H1 (cell line): ENCODE measurements around the gene ZBTB11. TPM values are rescaled to one million over a fixed set of nuclear protein-coding genes. Genes with fewer than 3 reads are reported as not detected.

ENCODE experiments used
- CTCF ChIA-PET: fragments of 300-600 bp; sonication (Branson Sonifier 250); formaldehyde crosslinking; loops from one replicate; lab custom pipeline; 2021; ENCODE audit not compliant: partially characterized antibody; lab: Charles Lee
- POLR2A ChIA-PET: fragments of 300-600 bp; sonication (Branson Sonifier 250); formaldehyde crosslinking; loops from one replicate; lab custom pipeline; 2021; ENCODE audit warnings: inconsistent platforms; ENCODE audit not compliant: partially characterized antibody; lab: Charles Lee
- DNase-seq, 2 experiments: peaks; one replicate each; pipeline versions ENCODE4 v3.0.0 to v3.0.0-alpha.2; 2010 to 2022; ENCODE audit warnings: low spot score in 2 of 2, low read depth in 1 of 2, mixed read lengths in 1 of 2
- FAIRE-seq: peaks from 2 replicates; lab custom pipeline; 2011; peaks lifted over from hg19 to GRCh38; lab: Jason Lieb, UNC
- H2AFZ ChIP-seq: 2 replicates; pipeline ENCODE4 v1.8.1; 2012; ENCODE audit warnings: low read length, inconsistent platforms
- H2AK5ac ChIP-seq: 2 replicates; pipeline ENCODE4 v1.6.1; 2013; ENCODE audit warnings: low read depth, low read length
- H2BK120ac ChIP-seq: replicated peaks from 2 replicates; pipeline ENCODE3; 2013; ENCODE audit warnings: low read depth, low read length, inconsistent platforms
- H2BK12ac ChIP-seq: 2 replicates; pipeline ENCODE4 v1.6.1; 2013; ENCODE audit warnings: low read depth, low read length
- H2BK15ac ChIP-seq: 2 replicates; pipeline ENCODE4 v1.6.1; 2013; ENCODE audit warnings: low read length
- H2BK20ac ChIP-seq: 2 replicates; pipeline ENCODE4 v1.6.1; 2013; ENCODE audit warnings: low read length
- H2BK5ac ChIP-seq: 2 replicates; pipeline ENCODE4 v1.6.1; 2013; ENCODE audit warnings: low read depth, low read length
- H3K14ac ChIP-seq: 2 replicates; pipeline ENCODE4 v1.6.1; 2013; ENCODE audit warnings: inconsistent platforms; ENCODE audit not compliant: insufficient read length
- H3K18ac ChIP-seq: 2 replicates; pipeline ENCODE4 v1.6.1; 2013; ENCODE audit warnings: low read length; ENCODE audit errors: extremely low read depth
- H3K23ac ChIP-seq: 2 replicates; pipeline ENCODE4 v1.6.1; 2013; ENCODE audit warnings: inconsistent platforms; ENCODE audit not compliant: insufficient read length
- H3K23me2 ChIP-seq: 2 replicates; pipeline ENCODE4 v1.6.1; 2013; ENCODE audit warnings: low read depth, low read length
- H3K27ac ChIP-seq: 2 replicates; pipeline ENCODE4 v1.6.1; 2011; ENCODE audit warnings: low read depth, low read length, inconsistent platforms
- H3K27me3 ChIP-seq, 4 experiments: replicated peaks in 1 of 4; 1 replicate in 1 of 4; 2 replicates in 3 of 4; pipeline versions ENCODE4 v1.6.1 to v1.8.1; 2011 to 2013; ENCODE audit warnings: low read length in 3 of 4, mild to moderate bottlenecking in 3 of 4, inconsistent platforms in 2 of 4, mixed read lengths in 2 of 4, moderate library complexity in 1 of 4; ENCODE audit not compliant: control insufficient read depth in 3 of 4, insufficient read depth in 3 of 4; ENCODE audit errors: extremely low read depth in 1 of 4
- H3K36me3 ChIP-seq, 4 experiments: 2 replicates each; pipeline versions ENCODE4 v1.6.1 to v1.8.1; 2011 to 2013; ENCODE audit warnings: mild to moderate bottlenecking in 4 of 4, low read length in 3 of 4, moderate library complexity in 2 of 4, control low read depth in 1 of 4, inconsistent platforms in 1 of 4; ENCODE audit not compliant: insufficient read depth in 4 of 4, control insufficient read depth in 2 of 4
- H3K4ac ChIP-seq: replicated peaks from 2 replicates; pipeline ENCODE3; 2013; ENCODE audit warnings: low read length, low read depth, mixed read lengths, inconsistent platforms; ENCODE audit not compliant: insufficient read length
- H3K4me1 ChIP-seq, 4 experiments: replicated peaks in 1 of 4; 1 replicate in 1 of 4; 2 replicates in 3 of 4; pipeline versions ENCODE4 v1.6.1 to v1.8.1; 2011 to 2013; ENCODE audit warnings: low read length in 3 of 4, inconsistent platforms in 2 of 4, mixed read lengths in 1 of 4; ENCODE audit not compliant: insufficient read depth in 4 of 4, control insufficient read depth in 3 of 4
- H3K4me2 ChIP-seq, 2 experiments: 2 replicates each; pipeline versions ENCODE4 v1.6.1 to v1.8.1; 2011 to 2013; ENCODE audit warnings: low read depth in 2 of 2, low read length in 2 of 2, control low read depth in 1 of 2, inconsistent platforms in 1 of 2, mild to moderate bottlenecking in 1 of 2; ENCODE audit not compliant: insufficient read depth in 1 of 2
- H3K4me3 ChIP-seq, 4 experiments: fragments of 200-600, 300-600 bp in 1 of 4; sonication (generic), shearing (Covaris generic), sonication (Bioruptor Twin) in 1 of 4; 2 replicates each; pipeline versions ENCODE4 v1.5.1 to v1.8.1; 2011 to 2016; ENCODE audit warnings: low read length in 4 of 4, low read depth in 3 of 4, control low read depth in 2 of 4, inconsistent platforms in 2 of 4, mild to moderate bottlenecking in 2 of 4, mixed read lengths in 1 of 4, moderate library complexity in 1 of 4; ENCODE audit not compliant: insufficient read depth in 2 of 4; ENCODE audit errors: extremely low read depth in 1 of 4
- H3K56ac ChIP-seq: replicated peaks from 2 replicates; pipeline ENCODE3; 2013; ENCODE audit warnings: low read depth, mild to moderate bottlenecking, mixed read lengths, low read length, inconsistent platforms; ENCODE audit not compliant: insufficient read length
- H3K79me1 ChIP-seq: 2 replicates; pipeline ENCODE4 v1.6.1; 2013; ENCODE audit warnings: low read depth, low read length, control low read depth
- H3K79me2 ChIP-seq, 2 experiments: 2 replicates each; pipeline versions ENCODE4 v1.6.1 to v1.8.1; 2012 to 2013; ENCODE audit warnings: low read length in 2 of 2, mild to moderate bottlenecking in 2 of 2, inconsistent platforms in 1 of 2; ENCODE audit not compliant: insufficient read depth in 2 of 2, control insufficient read depth in 1 of 2
- H3K9ac ChIP-seq, 4 experiments: replicated peaks in 1 of 4; 1 replicate in 1 of 4; 2 replicates in 3 of 4; pipeline versions ENCODE4 v1.6.1 to v1.8.1; 2011 to 2013; ENCODE audit warnings: low read depth in 3 of 4, low read length in 3 of 4, control low read depth in 2 of 4, mild to moderate bottlenecking in 2 of 4, moderate library complexity in 2 of 4, inconsistent platforms in 1 of 4; ENCODE audit errors: extremely low read depth in 1 of 4
- H3K9me3 ChIP-seq, 2 experiments: 2 replicates each; pipeline versions ENCODE4 v1.6.1 to v1.8.1; 2012 to 2013; ENCODE audit warnings: mild to moderate bottlenecking in 2 of 2, moderate library complexity in 2 of 2, control low read depth in 1 of 2, inconsistent platforms in 1 of 2, low read depth in 1 of 2, low read length in 1 of 2, mixed read lengths in 1 of 2; ENCODE audit not compliant: insufficient read depth in 2 of 2
- H4K20me1 ChIP-seq, 2 experiments: replicated peaks in 1 of 2; 2 replicates each; pipeline versions ENCODE3 to v1.8.1; 2011 to 2013; ENCODE audit warnings: inconsistent platforms in 2 of 2, low read length in 2 of 2, mild to moderate bottlenecking in 1 of 2; ENCODE audit not compliant: insufficient read depth in 2 of 2, control insufficient read depth in 1 of 2
- H4K5ac ChIP-seq: 2 replicates; pipeline ENCODE4 v1.6.1; 2013; ENCODE audit warnings: low read length, low read depth, mixed read lengths, inconsistent platforms; ENCODE audit not compliant: insufficient read length
- H4K8ac ChIP-seq: 2 replicates; pipeline ENCODE4 v1.8.0; 2013; ENCODE audit warnings: mild to moderate bottlenecking, moderate library complexity, low read length, inconsistent platforms; ENCODE audit not compliant: insufficient read depth; ENCODE audit errors: extremely low read depth
- H4K91ac ChIP-seq: replicated peaks from 2 replicates; pipeline ENCODE3; 2013; ENCODE audit warnings: low read length, mixed read lengths, inconsistent platforms; ENCODE audit not compliant: insufficient read length
- BRCA1 ChIP-seq: IDR thresholded peaks from 2 replicates; pipeline ENCODE4 v1.6.1; 2012; ENCODE audit warnings: low read depth, low read length, improper control_type of control experiment
- CREB1 ChIP-seq: IDR thresholded peaks from 2 replicates; pipeline ENCODE4 v1.6.1; 2012; ENCODE audit warnings: inconsistent platforms
- GTF2F1 ChIP-seq: IDR thresholded peaks from 2 replicates; pipeline ENCODE4 v1.6.1; 2012; ENCODE audit warnings: low read depth, low read length, improper control_type of control experiment, borderline replicate concordance
- HDAC2 ChIP-seq, 2 experiments: fragments of 300-600 bp in 1 of 2; sonication (generic) in 1 of 2; IDR thresholded peaks; 2 replicates each; pipeline ENCODE4 v1.6.1; 2011 to 2012; ENCODE audit warnings: low read depth in 2 of 2, low read length in 2 of 2, mild to moderate bottlenecking in 2 of 2, moderate library complexity in 2 of 2, borderline replicate concordance in 1 of 2, inconsistent platforms in 1 of 2
- MAFK ChIP-seq: IDR thresholded peaks from 2 replicates; pipeline ENCODE4 v1.6.1; 2012; ENCODE audit warnings: low read depth, mild to moderate bottlenecking, improper control_type of control experiment, low read length
- POLR2AphosphoS5 ChIP-seq: IDR thresholded peaks from 2 replicates; pipeline ENCODE4 v1.6.1; 2011; ENCODE audit warnings: low read depth, low read length
- SP1 ChIP-seq: IDR thresholded peaks from 2 replicates; pipeline ENCODE4 v1.6.1; 2011; ENCODE audit warnings: low read depth, low read length
- SP4 ChIP-seq: IDR thresholded peaks from 2 replicates; pipeline ENCODE4 v1.6.1; 2012; ENCODE audit warnings: low read length, inconsistent platforms
- WGBS, 2 experiments: shearing (Covaris generic) in 1 of 2; methylation state at CpG; one replicate each; pipeline versions ENCODE4 v1.1.6 to v1.1.7; 2013 to 2015; ENCODE audit warnings: low lambda C conversion rate in 2 of 2, mixed read lengths in 2 of 2, inconsistent platforms in 1 of 2, low coverage in 1 of 2, missing lambda C conversion rate in 1 of 2; ENCODE audit not compliant: insufficient replicate concordance in 2 of 2, insufficient coverage in 1 of 2, insufficient read length in 1 of 2; ENCODE audit errors: extremely low coverage in 1 of 2, missing lambda C conversion rate in 1 of 2; 5-methylcytosine and 5-hydroxymethylcytosine counted together
- polyA plus RNA-seq, 7 experiments: library from polyadenylated mRNA; depleted of rRNA in 3 of 7; stranded (reverse) in 5 of 7; unstranded in 2 of 7; fragments of >200 nt in 5 of 7; fragments of 200-250 nt in 2 of 7; gene quantifications; 1 replicate in 5 of 7; 2 replicates in 1 of 7; 4 replicates in 1 of 7; pipeline versions ENCODE4 v1.2.1 to v1.2.3, GENCODE V29; 2011 to 2013; ENCODE audit warnings: missing spikeins in 2 of 7, mixed read lengths in 2 of 7
- total RNA-seq: library from RNA; stranded (reverse); fragmentation: NEBNext Ultra II Directional; extraction: Animal tissue kit (Norgen Biotek cat#: 25700); gene quantifications from 2 replicates; pipeline ENCODE4 v1.2.1, GENCODE V29; 2021

ZBTB11 gene
- total and polyA plus RNA-seq, 2 of the 8 experiments (the other 6 are each of a cell fraction or from before 2014, with no cell fraction given), result 3.0 to 14.0 TPM

GRCh38 chr3:101642441-101642840, 34.5 kb downstream of the ZBTB11 start:
- FAIRE-seq, result no peak

More at GRCh38 chr3:101642441-101642840, 34.5 kb downstream of the ZBTB11 start:
- peaks cover 0 to 15% (median 4%) of the 10 kb centered on the region in 4 experiments; a peak in 6 of 7 replicates for H3K4me1 ChIP-seq
- no peak overlapping the region for H4K91ac ChIP-seq
- POLR2A ChIA-PET, result interaction anchor here (1.7 kb wide), 1 partner anchor 35 kb away, joined by 5 read pairs; the partner anchor contains the start of gene ZBTB11
- no peaks in the 10 kb centered on the region for H3K36me3 ChIP-seq
- no peaks in the 10 kb centered on the region; the same call in 1 of the 2 replicates for H3K23me2 ChIP-seq
- no peak overlapping the region for H2BK20ac ChIP-seq
- H2BK5ac ChIP-seq, result no peak overlapping the region
- no peak overlapping the region for H4K5ac ChIP-seq
- H3K79me1 ChIP-seq, result no peaks in the 10 kb centered on the region
- H4K8ac ChIP-seq, result no peak overlapping the region
- H3K4ac ChIP-seq, result no peak overlapping the region
- H2AFZ ChIP-seq, result no peak overlapping the region
- no peak overlapping the region for H2AK5ac ChIP-seq
- no peaks in the 10 kb centered on the region for H4K20me1 ChIP-seq
- H3K9me3 ChIP-seq, result no peaks in the 10 kb centered on the region
- H2BK12ac ChIP-seq, result no peak overlapping the region
- CTCF ChIA-PET, result interaction anchor here (1.3 kb wide), 1 partner anchor 42 kb away, joined by 3 read pairs; no protein-coding TSS in a partner anchor
- no peak overlapping the region for H3K4me2 ChIP-seq
- TF ChIP-seq CREB1, result no peak
- TF ChIP-seq GTF2F1, result no peak
- no peak for TF ChIP-seq MAFK
- no peak for TF ChIP-seq BRCA1
- no peak for TF ChIP-seq POLR2AphosphoS5
- TF ChIP-seq SP1, result no peak
- TF ChIP-seq HDAC2 (IDR thresholded peaks at IDR 0.05; ENCODE audit: borderline replicate concordance in 1 of 2, low read depth in 2 of 2, low read length in 2 of 2), result no peak
- no peak for TF ChIP-seq SP4
- 95% methylated on average over 3 of the region's 3 CpGs; no CpG with 5 or more reads in 1 of the 2 experiments for WGBS, 2 experiments
- H3K4me3 ChIP-seq, result no peak overlapping the region
- H3K14ac ChIP-seq, result no peak overlapping the region
- H3K27me3 ChIP-seq, result no peaks in the 10 kb centered on the region
- no peak overlapping the region for H3K23ac ChIP-seq
- no peaks in the 10 kb centered on the region for H3K79me2 ChIP-seq
- DNase-seq, result no peak
- H3K27ac ChIP-seq, result no peak overlapping the region
- H2BK15ac ChIP-seq, result no peak overlapping the region
- H2BK120ac ChIP-seq, result no peak overlapping the region
- no peak overlapping the region for H3K9ac ChIP-seq
- H3K56ac ChIP-seq, result no peak overlapping the region
- no peak overlapping the region for H3K18ac ChIP-seq
